Mesenchymal stem cell (in vitro differentiated cells and primary cell): ENCODE data around the gene XRCC4.

ENCODE experiments used
- DNase-seq: peaks from one replicate; pipeline ENCODE4 v3.0.0-alpha.2; 2013
- H2AFZ ChIP-seq: one replicate; pipeline ENCODE4 v1.6.1; 2013; ENCODE audit warnings: low read depth, mild to moderate bottlenecking, control low read depth, inconsistent platforms, low read length, moderate library complexity
- H2AK5ac ChIP-seq: 2 replicates; pipeline ENCODE4 v1.6.1; 2013; ENCODE audit warnings: low read length, moderate library complexity, mild to moderate bottlenecking, inconsistent platforms; ENCODE audit not compliant: severe bottlenecking
- H2BK120ac ChIP-seq: one replicate; pipeline ENCODE4 v1.6.1; 2013; ENCODE audit warnings: low read depth, mild to moderate bottlenecking, inconsistent platforms, low read length, moderate library complexity
- H2BK12ac ChIP-seq, 2 experiments: one replicate each; pipeline ENCODE4 v1.6.1; 2013; ENCODE audit warnings: inconsistent platforms in 2 of 2, low read length in 2 of 2, mild to moderate bottlenecking in 2 of 2, moderate library complexity in 2 of 2, control low read depth in 1 of 2
- H2BK15ac ChIP-seq: one replicate; pipeline ENCODE4 v1.6.1; 2013; ENCODE audit warnings: mild to moderate bottlenecking, low read depth, inconsistent platforms; ENCODE audit not compliant: poor library complexity, severe bottlenecking
- H2BK5ac ChIP-seq: 2 replicates; pipeline ENCODE4 v1.6.1; 2013; ENCODE audit warnings: low read depth, mild to moderate bottlenecking, low read length, control low read depth, inconsistent platforms; ENCODE audit not compliant: poor library complexity, severe bottlenecking
- H3K14ac ChIP-seq, 2 experiments: one replicate each; pipeline ENCODE4 v1.6.1; 2013; ENCODE audit warnings: inconsistent platforms in 2 of 2, low read length in 2 of 2, control low read depth in 1 of 2, mild to moderate bottlenecking in 1 of 2, moderate library complexity in 1 of 2
- H3K18ac ChIP-seq, 2 experiments: one replicate each; pipeline ENCODE4 v1.6.1; 2013; ENCODE audit warnings: inconsistent platforms in 2 of 2, low read length in 2 of 2, control low read depth in 1 of 2, low read depth in 1 of 2, mild to moderate bottlenecking in 1 of 2
- H3K23ac ChIP-seq, 2 experiments: one replicate each; pipeline ENCODE4 v1.6.1; 2013; ENCODE audit warnings: inconsistent platforms in 2 of 2, low read length in 2 of 2, mild to moderate bottlenecking in 2 of 2, moderate library complexity in 2 of 2, control low read depth in 1 of 2
- H3K27ac ChIP-seq: 2 replicates; pipeline ENCODE4 v1.5.1; 2013; ENCODE audit warnings: mild to moderate bottlenecking, moderate library complexity, low read length, control low read depth, inconsistent platforms; ENCODE audit not compliant: poor library complexity, severe bottlenecking
- H3K27me3 ChIP-seq, 2 experiments: 2 replicates each; pipeline versions ENCODE4 v1.6.1 to v1.7.0; 2013; ENCODE audit warnings: low read length in 2 of 2, mild to moderate bottlenecking in 2 of 2, moderate library complexity in 2 of 2, control low read depth in 1 of 2, inconsistent platforms in 1 of 2; ENCODE audit not compliant: control insufficient read depth in 1 of 2, insufficient read depth in 1 of 2
- H3K36me3 ChIP-seq, 2 experiments: 2 replicates each; pipeline versions ENCODE4 v1.6.1 to v1.7.0; 2013; ENCODE audit warnings: low read length in 2 of 2, control low read depth in 1 of 2, inconsistent platforms in 1 of 2, low read depth in 1 of 2, mild to moderate bottlenecking in 1 of 2; ENCODE audit not compliant: insufficient read depth in 2 of 2, control insufficient read depth in 1 of 2
- H3K4ac ChIP-seq, 2 experiments: one replicate each; pipeline ENCODE4 v1.6.1; 2013; ENCODE audit warnings: inconsistent platforms in 2 of 2, low read length in 2 of 2, mild to moderate bottlenecking in 2 of 2, moderate library complexity in 2 of 2, control low read depth in 1 of 2, low read depth in 1 of 2
- H3K4me1 ChIP-seq: 2 replicates; pipeline ENCODE4 v1.6.1; 2013; ENCODE audit warnings: low read depth, low read length, control low read depth; ENCODE audit not compliant: control insufficient read depth, insufficient read depth
- H3K4me2 ChIP-seq: 2 replicates; pipeline ENCODE4 v1.6.1; 2013; ENCODE audit warnings: low read length, mild to moderate bottlenecking, inconsistent platforms; ENCODE audit not compliant: poor library complexity, severe bottlenecking
- H3K4me3 ChIP-seq, 2 experiments: 2 replicates each; pipeline versions ENCODE4 v1.5.1 to v1.7.0; 2013; ENCODE audit warnings: low read length in 2 of 2, mild to moderate bottlenecking in 2 of 2, control low read depth in 1 of 2, low read depth in 1 of 2; ENCODE audit not compliant: insufficient read depth in 1 of 2
- H3K79me1 ChIP-seq: replicated peaks from 2 replicates; pipeline ENCODE4 v1.6.1; 2013; ENCODE audit warnings: mild to moderate bottlenecking, control low read depth, low read length, inconsistent platforms; ENCODE audit not compliant: poor library complexity, severe bottlenecking
- H3K9ac ChIP-seq: 2 replicates; pipeline ENCODE4 v1.7.0; 2013; ENCODE audit warnings: mild to moderate bottlenecking, low read length, moderate library complexity
- H3K9me3 ChIP-seq: 2 replicates; pipeline ENCODE4 v1.7.0; 2013; ENCODE audit warnings: mild to moderate bottlenecking, low read length; ENCODE audit not compliant: control insufficient read depth
- H4K8ac ChIP-seq: one replicate; pipeline ENCODE4 v1.6.1; 2013; ENCODE audit warnings: inconsistent platforms, mild to moderate bottlenecking, low read length, moderate library complexity
- H4K91ac ChIP-seq: one replicate; pipeline ENCODE4 v1.6.1; 2013; ENCODE audit warnings: mild to moderate bottlenecking, low read length, inconsistent platforms
- WGBS: methylation state at CpG from one replicate; pipeline ENCODE4 v1.1.7; 2013; ENCODE audit warnings: mixed read lengths; 5-methylcytosine and 5-hydroxymethylcytosine counted together

Gene XRCC4

GRCh38 chr5:83364312-83365299, 287.3 kb downstream of the XRCC4 start:
- Histone ChIP-seq H3K23ac (no peak overlapping the region), H3K4me1 (peaks cover 3% of the 10 kb centered on the region), H2BK120ac (no peak overlapping the region)

GRCh38 chr5:83368319-83368718, 291.0 kb downstream of the XRCC4 start:
- H4K91ac ChIP-seq = no peak overlapping the region
- peak overlapping the region; percentile 45 for H4K8ac ChIP-seq
- WGBS = 51% methylated on average over 5 of the region's 5 CpGs
- no peak overlapping the region for H2BK12ac ChIP-seq
- H3K4me1 ChIP-seq = peaks cover 3% of the 10 kb centered on the region
- no peak overlapping the region for H2BK15ac ChIP-seq
- H3K23ac ChIP-seq = no peak overlapping the region
- H2AK5ac ChIP-seq = no peak overlapping the region
- peak overlapping the region in 1 of 2 experiments; percentile 34 for H3K4me3 ChIP-seq
- no peak overlapping the region for H3K4ac ChIP-seq
- H3K36me3 ChIP-seq = no peaks in the 10 kb centered on the region
- H3K9me3 ChIP-seq = no peaks in the 10 kb centered on the region
- no peak overlapping the region for H3K18ac ChIP-seq
- no peak overlapping the region for H2AFZ ChIP-seq
- no peak overlapping the region for H2BK5ac ChIP-seq
- H3K9ac ChIP-seq = peak overlapping the region; percentile 76
- H3K27ac ChIP-seq = no peak overlapping the region
- H3K79me1 ChIP-seq = no peaks in the 10 kb centered on the region
- no peak overlapping the region for H3K14ac ChIP-seq
- H3K4me2 ChIP-seq = no peak overlapping the region
- peak; percentile 75 for DNase-seq
- H3K27me3 ChIP-seq = no peaks in the 10 kb centered on the region
- H2BK120ac ChIP-seq = no peak overlapping the region

More at GRCh38 chr5:83364312-83365299, 287.3 kb downstream of the XRCC4 start:
- Histone ChIP-seq H3K9me3 (peaks cover 10% of the 10 kb centered on the region), H3K14ac (no peak overlapping the region), H2AFZ (no peak overlapping the region), H3K4me2 (no peak overlapping the region), H3K4me3 (no peak overlapping the region), H3K27me3 (no peaks in the 10 kb centered on the region), H2BK12ac (no peak overlapping the region), H3K9ac (no peak overlapping the region), H3K79me1 (no peaks in the 10 kb centered on the region), H2BK5ac (no peak overlapping the region), H4K8ac (no peak overlapping the region), H2BK15ac (no peak overlapping the region), H3K18ac (no peak overlapping the region), H3K4ac (no peak overlapping the region), H4K91ac (no peak overlapping the region), H3K36me3 (no peaks in the 10 kb centered on the region), H2AK5ac (no peak overlapping the region), H3K27ac (no peak overlapping the region)
- 94% methylated on average over 7 of the region's 8 CpGs for WGBS
- DNase-seq = no peak

GRCh38 chr5:83368835-83369234, 291.5 kb downstream of the XRCC4 start:
- H2BK120ac ChIP-seq = no peak overlapping the region
- no peak overlapping the region for H3K4ac ChIP-seq
- H3K27ac ChIP-seq = no peak overlapping the region
- H2AK5ac ChIP-seq = no peak overlapping the region
- no peak overlapping the region for H3K23ac ChIP-seq
- no peak overlapping the region for H2BK12ac ChIP-seq
- 79% methylated on average over 3 of the region's 3 CpGs for WGBS
- H3K4me3 ChIP-seq = peak overlapping the region in 1 of 2 experiments; percentile 34
- H2BK5ac ChIP-seq = no peak overlapping the region
- H2BK15ac ChIP-seq = no peak overlapping the region
- H3K4me2 ChIP-seq = no peak overlapping the region
- peak overlapping the region; percentile 76 for H3K9ac ChIP-seq
- H3K36me3 ChIP-seq = no peaks in the 10 kb centered on the region
- no peaks in the 10 kb centered on the region for H3K9me3 ChIP-seq
- H3K14ac ChIP-seq = no peak overlapping the region
- no peak overlapping the region for H2AFZ ChIP-seq
- H3K18ac ChIP-seq = no peak overlapping the region
- no peak overlapping the region for H4K91ac ChIP-seq
- no peak overlapping the region for H4K8ac ChIP-seq
- no peak for DNase-seq
- H3K79me1 ChIP-seq = no peaks in the 10 kb centered on the region
- peaks cover 3% of the 10 kb centered on the region for H3K4me1 ChIP-seq
- H3K27me3 ChIP-seq = no peaks in the 10 kb centered on the region

GRCh38 chr5:83370957-83371356, 293.6 kb downstream of the XRCC4 start:
- no peak overlapping the region for H3K18ac ChIP-seq
- no peak overlapping the region for H3K4me3 ChIP-seq
- H2AFZ ChIP-seq = no peak overlapping the region
- H4K8ac ChIP-seq = no peak overlapping the region
- H3K9me3 ChIP-seq = no peaks in the 10 kb centered on the region
- H3K27me3 ChIP-seq = no peaks in the 10 kb centered on the region
- H3K36me3 ChIP-seq = no peaks in the 10 kb centered on the region
- no peak overlapping the region for H3K4me2 ChIP-seq
- H4K91ac ChIP-seq = no peak overlapping the region
- WGBS = 94% methylated on average over 1 of the region's 1 CpG
- no peak overlapping the region for H3K23ac ChIP-seq
- peaks cover 3% of the 10 kb centered on the region for H3K4me1 ChIP-seq
- H2BK120ac ChIP-seq = no peak overlapping the region
- no peak overlapping the region for H3K14ac ChIP-seq
- H3K9ac ChIP-seq = no peak overlapping the region
- no peak overlapping the region for H2BK12ac ChIP-seq
- no peak overlapping the region for H2AK5ac ChIP-seq
- no peak for DNase-seq
- no peak overlapping the region for H2BK15ac ChIP-seq
- H3K4ac ChIP-seq = no peak overlapping the region
- H2BK5ac ChIP-seq = no peak overlapping the region
- H3K27ac ChIP-seq = no peak overlapping the region
- no peaks in the 10 kb centered on the region for H3K79me1 ChIP-seq
